Osteoblast (primary cell): ENCODE data around the gene NDUFA3. TPM values are rescaled to one million over a fixed set of nuclear protein-coding genes. Genes with fewer than 3 reads are reported as not detected.

Source experiments
- DNase-seq: peaks from one replicate; pipeline ENCODE4 v3.0.0; 2011; ENCODE audit warnings: low spot score, mixed read lengths; ENCODE audit not compliant: insufficient read length; ENCODE audit errors: missing footprints
- H2AFZ ChIP-seq: 2 replicates; pipeline ENCODE4 v1.6.0; 2011; ENCODE audit warnings: mild to moderate bottlenecking, low read length
- H3K27ac ChIP-seq: 2 replicates; pipeline ENCODE4 v1.5.1; 2011; ENCODE audit warnings: mild to moderate bottlenecking, low read depth, low read length, moderate library complexity
- H3K27me3 ChIP-seq: 2 replicates; pipeline ENCODE4 v1.6.0; 2012; ENCODE audit warnings: mild to moderate bottlenecking, control low read depth, inconsistent platforms, low read length, moderate library complexity; ENCODE audit not compliant: insufficient read depth
- H3K36me3 ChIP-seq: 2 replicates; pipeline ENCODE4 v1.5.1; 2011; ENCODE audit warnings: mild to moderate bottlenecking, low read length, control low read depth, moderate library complexity; ENCODE audit not compliant: insufficient read depth
- H3K4me1 ChIP-seq: 2 replicates; pipeline ENCODE4 v1.5.1; 2011; ENCODE audit warnings: mild to moderate bottlenecking, low read length, control low read depth, moderate library complexity; ENCODE audit not compliant: insufficient read depth
- H3K4me2 ChIP-seq: 2 replicates; pipeline ENCODE4 v1.6.0; 2011; ENCODE audit warnings: mild to moderate bottlenecking, low read length; ENCODE audit not compliant: insufficient read depth
- H3K4me3 ChIP-seq: fragments of 200-600 bp; sonication (generic); 3 replicates; pipeline ENCODE4 v1.5.1; 2012; ENCODE audit warnings: mild to moderate bottlenecking, low read length, inconsistent platforms; ENCODE audit not compliant: insufficient read depth
- H3K79me2 ChIP-seq: 2 replicates; pipeline ENCODE4 v1.6.0; 2012; ENCODE audit warnings: mild to moderate bottlenecking, low read length, control low read depth, inconsistent platforms; ENCODE audit not compliant: insufficient read depth
- H3K9me3 ChIP-seq: 2 replicates; pipeline ENCODE4 v1.5.1; 2011; ENCODE audit warnings: low read depth, low read length, control low read depth
- H4K20me1 ChIP-seq: 2 replicates; pipeline ENCODE4 v1.6.0; 2012; ENCODE audit warnings: mild to moderate bottlenecking, low read length, control low read depth; ENCODE audit not compliant: insufficient read depth
- CTCF ChIP-seq: IDR thresholded peaks from 2 replicates; pipeline ENCODE4 v1.5.1; 2011; ENCODE audit warnings: mild to moderate bottlenecking, low read depth, low read length, moderate library complexity; ENCODE audit errors: extremely low read depth
- total RNA-seq: library from RNA; depleted of rRNA; stranded (reverse); fragments of >200 nt; gene quantifications from 2 replicates; pipeline ENCODE4 v1.2.3, GENCODE V29; 2012

The NDUFA3 gene
- total RNA-seq, 1 donor: 8.3 TPM

- peaks cover 36% of the 10 kb centered on the region for H3K36me3 ChIP-seq
- no peak overlapping the region for H3K4me2 ChIP-seq
- peaks cover 9% of the 10 kb centered on the region for H3K4me1 ChIP-seq
- no peak overlapping the region for H2AFZ ChIP-seq
- peak; percentile 91 for DNase-seq
- H3K27ac ChIP-seq: no peak overlapping the region
- no peaks in the 10 kb centered on the region for H3K9me3 ChIP-seq
- no peak overlapping the region for H3K4me3 ChIP-seq
- no peaks in the 10 kb centered on the region for H4K20me1 ChIP-seq
- peaks cover 31% of the 10 kb centered on the region for H3K79me2 ChIP-seq
- H3K27me3 ChIP-seq: no peaks in the 10 kb centered on the region
- TF ChIP-seq CTCF: no peak
Observed at GRCh38 chr19:54104998-54105715, 2.5 kb downstream of the NDUFA3 start.

- no peak overlapping the region for H3K4me3 ChIP-seq
- no peak overlapping the region for H3K27ac ChIP-seq
- H3K4me1 ChIP-seq: peaks cover 9% of the 10 kb centered on the region
- H2AFZ ChIP-seq: no peak overlapping the region
- H3K36me3 ChIP-seq: peaks cover 41% of the 10 kb centered on the region
- H4K20me1 ChIP-seq: peaks cover 2% of the 10 kb centered on the region
- TF ChIP-seq CTCF: no peak
- DNase-seq: peak; percentile 44
- H3K9me3 ChIP-seq: no peaks in the 10 kb centered on the region
- H3K79me2 ChIP-seq: peaks cover 32% of the 10 kb centered on the region
- no peaks in the 10 kb centered on the region for H3K27me3 ChIP-seq
- H3K4me2 ChIP-seq: no peak overlapping the region
Observed at GRCh38 chr19:54105796-54106195, 3.1 kb downstream of the NDUFA3 start.

DNA sequence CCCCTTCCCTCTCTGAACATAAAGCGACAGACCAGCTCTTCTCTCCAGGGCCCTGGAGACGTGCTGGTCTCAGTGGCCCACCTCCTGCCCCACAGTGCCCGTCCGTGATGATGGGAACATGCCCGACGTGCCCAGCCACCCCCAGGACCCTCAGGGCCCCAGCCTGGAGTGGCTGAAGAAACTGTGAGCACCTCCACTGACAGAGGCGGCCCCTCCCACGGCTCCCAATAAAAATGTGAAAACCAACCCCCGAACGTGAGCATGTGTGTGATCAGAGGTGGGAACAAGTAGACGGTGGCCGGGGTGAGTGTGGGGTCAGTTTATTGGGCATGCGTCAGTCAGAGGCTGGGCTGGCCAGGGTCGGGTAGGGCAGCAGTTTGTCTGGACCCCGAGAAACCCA, 4.1 kb downstream of the NDUFA3 start:
- peaks cover 44% of the 10 kb centered on the region for H3K36me3 ChIP-seq
- DNase-seq: peak; percentile 21
- no peak overlapping the region for H2AFZ ChIP-seq
- no peaks in the 10 kb centered on the region for H3K27me3 ChIP-seq
- no peak overlapping the region for H3K4me3 ChIP-seq
- peaks cover 9% of the 10 kb centered on the region for H3K4me1 ChIP-seq
- no peak overlapping the region for H3K27ac ChIP-seq
- no peak overlapping the region for H3K4me2 ChIP-seq
- TF ChIP-seq CTCF: no peak
- H3K79me2 ChIP-seq: peaks cover 32% of the 10 kb centered on the region
- H4K20me1 ChIP-seq: peaks cover 2% of the 10 kb centered on the region
- H3K9me3 ChIP-seq: no peaks in the 10 kb centered on the region

DNA sequence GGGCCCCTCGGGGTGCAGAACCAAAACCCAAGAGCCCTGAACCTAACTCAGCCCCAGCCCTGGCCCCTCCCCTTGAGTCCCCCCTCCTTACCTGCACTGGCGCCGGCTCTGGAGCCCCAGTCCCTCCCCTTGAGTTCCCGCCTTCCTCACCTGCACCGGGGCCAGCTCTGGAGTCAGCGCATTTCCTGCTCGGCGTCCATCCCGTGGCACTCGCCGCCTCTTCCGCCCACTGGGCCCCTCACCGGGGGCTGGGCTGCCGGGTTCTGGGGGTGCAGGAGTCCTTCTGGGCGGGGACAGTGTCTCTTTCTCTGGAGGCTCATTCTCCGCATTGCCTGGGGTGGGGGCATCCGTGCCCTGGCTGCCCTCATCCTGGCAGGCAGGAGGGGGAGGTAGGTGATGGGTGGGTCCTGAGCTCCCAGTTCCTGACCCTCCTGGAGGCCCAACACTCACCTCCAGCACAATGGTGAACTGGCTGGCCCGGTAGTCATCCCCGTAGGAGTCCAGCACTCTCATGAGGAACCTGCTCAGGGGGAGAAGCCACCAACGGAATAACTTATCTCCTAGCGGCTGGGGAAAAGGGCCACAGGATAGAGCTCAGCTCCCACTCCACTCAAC, 5.3 kb downstream of the NDUFA3 start:
- no peak overlapping the region for H3K27ac ChIP-seq
- no peak overlapping the region for H2AFZ ChIP-seq
- H3K36me3 ChIP-seq: peaks cover 44% of the 10 kb centered on the region
- TF ChIP-seq CTCF: no peak
- DNase-seq: peak; percentile 18
- no peaks in the 10 kb centered on the region for H3K9me3 ChIP-seq
- H3K4me1 ChIP-seq: peaks cover 5% of the 10 kb centered on the region
- peaks cover 28% of the 10 kb centered on the region for H3K79me2 ChIP-seq
- H3K27me3 ChIP-seq: no peaks in the 10 kb centered on the region
- no peak overlapping the region for H3K4me3 ChIP-seq
- H4K20me1 ChIP-seq: peaks cover 2% of the 10 kb centered on the region
- no peak overlapping the region for H3K4me2 ChIP-seq
